PC-3 (cell line): ENCODE results near the gene RASL10B. TPM values are rescaled to one million over a fixed set of nuclear protein-coding genes. Genes with fewer than 3 reads are reported as not detected.

Experiments
- ATAC-seq: fragments of 200-7000 bp; cut with Tn5 transposase; 2 replicates; pipeline ENCODE4 v1.9.1; 2020; ENCODE audit warnings: mild to moderate bottlenecking, moderate library complexity
- BruUV-seq: library from RNA; stranded (reverse); fragments of 400-500 nt; replicated peaks from 2 replicates; lab custom pipeline; 2021; lab: Mats Ljungman, UMichigan
- CTCF ChIA-PET: fragments of 300-600 bp; sonication (Branson Sonifier 250); formaldehyde crosslinking; loops from one replicate; lab custom pipeline; 2022; ENCODE audit warnings: antibody characterized with exemption; lab: Charles Lee
- POLR2A ChIA-PET: fragments of 300-600 bp; sonication (Branson Sonifier 250); formaldehyde crosslinking; loops from one replicate; lab custom pipeline; 2022; ENCODE audit warnings: antibody characterized with exemption; ENCODE audit not compliant: unreplicated experiment; lab: Charles Lee
- DNase-seq: peaks from one replicate; pipeline ENCODE4 v3.0.0-alpha.2; 2015
- H2AFZ ChIP-seq: fragments of 300-600 bp; sonication (generic); 2 replicates; pipeline ENCODE4 v1.6.0; 2016; ENCODE audit warnings: antibody characterized with exemption, low read length
- H3F3A ChIP-seq: fragments of 300-600 bp; sonication (generic); one replicate; pipeline ENCODE4 v1.6.0; 2017; ENCODE audit warnings: antibody characterized with exemption, low read length, control low read depth, mild to moderate bottlenecking; ENCODE audit not compliant: unreplicated experiment
- H3K27ac ChIP-seq: fragments of 300-600 bp; sonication (generic); 2 replicates; pipeline ENCODE4 v1.5.1; 2016; ENCODE audit warnings: mild to moderate bottlenecking, low read length
- H3K27me3 ChIP-seq: fragments of 300-600 bp; sonication (generic); 2 replicates; pipeline ENCODE4 v1.6.1; 2016; ENCODE audit warnings: low read length, mixed read lengths
- H3K36me3 ChIP-seq: fragments of 300-600 bp; sonication (generic); 2 replicates; pipeline ENCODE4 v1.6.1; 2016; ENCODE audit warnings: low read depth, mixed run types, low read length, mixed read lengths
- H3K4me1 ChIP-seq: fragments of 300-600 bp; sonication (generic); 2 replicates; pipeline ENCODE4 v1.5.1; 2016; ENCODE audit warnings: low read length; ENCODE audit not compliant: insufficient read depth
- H3K4me2 ChIP-seq: fragments of 300-600 bp; sonication (generic); 2 replicates; pipeline ENCODE4 v1.6.0; 2016; ENCODE audit warnings: low read length
- H3K4me3 ChIP-seq: fragments of 300-600 bp; sonication (generic); 2 replicates; pipeline ENCODE4 v1.5.1; 2016; ENCODE audit warnings: mild to moderate bottlenecking, low read length, mixed read lengths
- H3K79me2 ChIP-seq: fragments of 300-600 bp; sonication (generic); 2 replicates; pipeline ENCODE4 v1.6.1; 2017; ENCODE audit warnings: low read length, mixed read lengths
- H3K9ac ChIP-seq: fragments of 300-600 bp; sonication (generic); 2 replicates; pipeline ENCODE4 v1.6.0; 2016; ENCODE audit warnings: mild to moderate bottlenecking, low read length
- H3K9me2 ChIP-seq: fragments of 300-600 bp; sonication (generic); replicated peaks from 2 replicates; pipeline ENCODE4 v1.6.1; 2016; ENCODE audit warnings: mixed run types, low read length, mixed read lengths
- H3K9me3 ChIP-seq: fragments of 300-600 bp; sonication (generic); 2 replicates; pipeline ENCODE4 v1.6.1; 2016; ENCODE audit warnings: low read length, mixed read lengths
- H4K20me1 ChIP-seq: fragments of 300-600 bp; sonication (generic); 2 replicates; pipeline ENCODE4 v1.6.1; 2016; ENCODE audit warnings: low read length, mixed read lengths
- CTCF ChIP-seq: fragments of 300-600 bp; sonication (generic); conservative IDR thresholded peaks from 2 replicates; pipeline ENCODE4 v1.5.1; 2017; ENCODE audit warnings: antibody characterized with exemption, low read depth, mild to moderate bottlenecking, low read length
- EZH2 ChIP-seq: fragments of 300-600 bp; sonication (generic); IDR thresholded peaks from one replicate; pipeline ENCODE4 v1.6.1; 2017; ENCODE audit warnings: antibody characterized with exemption, mild to moderate bottlenecking, low read length; ENCODE audit not compliant: unreplicated experiment
- EZH2phosphoT487 ChIP-seq: fragments of 300-600 bp; sonication (generic); IDR thresholded peaks from 2 replicates; pipeline ENCODE4 v1.6.1; 2018; ENCODE audit warnings: mild to moderate bottlenecking, antibody characterized with exemption, low read length, borderline replicate concordance
- intact Hi-C: fragments of 100-400 bp; cut with micrococcal nuclease; formaldehyde crosslinking; loops from 2 replicates; pipeline ENCODE4 v1.9.0; 2023
- total RNA-seq: library from RNA; depleted of rRNA; stranded (reverse); fragments of >200 nt; gene quantifications from 2 replicates; pipeline ENCODE4 v1.2.3, GENCODE V29; 2014

RASL10B gene
- total RNA-seq, 1 experiment from 2014 or later: 0.77 TPM

- Histone ChIP-seq H3K9ac (no peak overlapping the region), H3K9me2 (no peaks in the 10 kb centered on the region), H3K27me3 (no peaks in the 10 kb centered on the region), H4K20me1 (no peaks in the 10 kb centered on the region), H2AFZ (no peak overlapping the region), H3K79me2 (no peaks in the 10 kb centered on the region), H3K4me1 (no peaks in the 10 kb centered on the region), H3K4me2 (no peak overlapping the region), H3K4me3 (no peak overlapping the region), H3F3A (no peaks in the 10 kb centered on the region), H3K36me3 (peaks cover 17% of the 10 kb centered on the region; the same call in 1 of the 2 replicates), H3K9me3 (no peaks in the 10 kb centered on the region), H3K27ac (no peak overlapping the region)
- ChIA-PET POLR2A (no interaction called here), CTCF (no interaction called here)
- no peak for DNase-seq
- TF ChIP-seq CTCF (no peak), EZH2 (no peak), EZH2phosphoT487 (no peak)
- intact Hi-C loops: no loop called here
- ATAC-seq: no peak
- no TSS peak for BruUV-seq
Observed at GRCh38 chr17:35694906-35695305, 36.5 kb upstream of the RASL10B start.

- Histone ChIP-seq H3K36me3 (peaks cover 16% of the 10 kb centered on the region; the same call in 1 of the 2 replicates), H3K4me1 (no peaks in the 10 kb centered on the region), H3F3A (no peaks in the 10 kb centered on the region), H3K27me3 (no peaks in the 10 kb centered on the region), H3K4me2 (no peak overlapping the region), H3K9me3 (no peaks in the 10 kb centered on the region), H4K20me1 (no peaks in the 10 kb centered on the region), H2AFZ (no peak overlapping the region), H3K9me2 (no peaks in the 10 kb centered on the region), H3K79me2 (no peaks in the 10 kb centered on the region), H3K27ac (no peak overlapping the region), H3K4me3 (no peak overlapping the region), H3K9ac (no peak overlapping the region)
- BruUV-seq: no TSS peak
- POLR2A ChIA-PET: no interaction called here
- CTCF ChIA-PET: no interaction called here
- ATAC-seq (no peak), DNase-seq (no peak)
- intact Hi-C loops: no loop called here
- TF ChIP-seq EZH2 (no peak), CTCF (no peak), EZH2phosphoT487 (no peak)
Observed at GRCh38 chr17:35695613-35696012, 35.8 kb upstream of the RASL10B start.

- no peaks in the 10 kb centered on the region for H3K9me3 ChIP-seq
- no peak overlapping the region for H3K27ac ChIP-seq
- no peak overlapping the region for H3K4me2 ChIP-seq
- no peaks in the 10 kb centered on the region for H3F3A ChIP-seq
- peaks cover 11% of the 10 kb centered on the region; the same call in 1 of the 2 replicates for H3K36me3 ChIP-seq
- ATAC-seq (no peak), DNase-seq (no peak)
- no peaks in the 10 kb centered on the region for H3K79me2 ChIP-seq
- ChIA-PET POLR2A (no interaction called here), CTCF (no interaction called here)
- H3K27me3 ChIP-seq: no peaks in the 10 kb centered on the region
- BruUV-seq: no TSS peak
- H3K9ac ChIP-seq: no peak overlapping the region
- intact Hi-C loops: no loop called here
- H3K4me3 ChIP-seq: no peak overlapping the region
- H3K4me1 ChIP-seq: no peaks in the 10 kb centered on the region
- no peaks in the 10 kb centered on the region for H4K20me1 ChIP-seq
- TF ChIP-seq EZH2: no peak
- no peak for TF ChIP-seq CTCF
- no peak for TF ChIP-seq EZH2phosphoT487
- H2AFZ ChIP-seq: no peak overlapping the region
- no peaks in the 10 kb centered on the region for H3K9me2 ChIP-seq
Observed at GRCh38 chr17:35698800-35699199, 32.6 kb upstream of the RASL10B start.
